Measurements from ENCODE around the gene KRIT1. TPM values are rescaled to one million over a fixed set of nuclear protein-coding genes. Genes with fewer than 3 reads are reported as not detected.

KRIT1 gene
- total and polyA plus RNA-seq, 2 experiments from 2014 or later = 29.5 to 29.7 TPM

DNA sequence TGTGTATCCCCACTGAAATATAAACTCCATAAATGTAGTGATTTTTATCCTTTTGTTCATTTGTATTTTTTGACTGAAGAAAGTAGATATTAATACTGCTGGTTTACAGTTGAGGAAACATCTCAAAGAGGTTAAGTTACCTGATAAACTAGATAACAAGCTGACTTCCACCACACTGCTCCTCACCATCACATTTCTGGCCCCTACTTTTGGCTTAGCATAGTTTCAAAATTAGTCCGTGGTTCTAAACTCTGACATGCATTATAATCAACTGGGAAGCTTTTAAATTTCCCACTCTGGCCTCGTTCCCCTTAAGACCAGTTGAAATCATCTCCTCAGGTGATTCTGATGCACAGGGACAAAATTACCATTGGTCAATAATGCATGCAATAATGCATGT, 43.6 kb upstream of the KRIT1 start:
- WGBS, 2 experiments (ENCODE audit: low coverage in 1 of 2, low lambda C conversion rate in 2 of 2, missing lambda C conversion rate in 2 of 2) = 67 to 70% methylated on average over 2 of the region's 2 CpGs
- Histone ChIP-seq H3F3A (ENCODE audit: insufficient read depth) (no peaks in the 10 kb centered on the region), H3K4me1 (ENCODE audit: insufficient read depth) (no peaks in the 10 kb centered on the region), H3K27me3 (replicated peaks; ENCODE audit: insufficient read depth) (no peaks in the 10 kb centered on the region), H3K27ac (no peak overlapping the region), H3K9ac (no peak overlapping the region), H3K9me3 (ENCODE audit: low read depth) (no peaks in the 10 kb centered on the region), H4K20me1 (ENCODE audit: insufficient read depth) (no peaks in the 10 kb centered on the region), H3K4me3 (no peak overlapping the region), H3K79me2 (ENCODE audit: insufficient read depth) (peaks cover 100% of the 10 kb centered on the region), H2AFZ (no peak overlapping the region), H3K36me3 (ENCODE audit: low read depth) (no peaks in the 10 kb centered on the region), H3K9me2 (ENCODE audit: insufficient read depth) (no peaks in the 10 kb centered on the region), H3K4me2 (ENCODE audit: unreplicated experiment) (no peak overlapping the region)
- in situ Hi-C loops (cut with MboI) = no loop called here
- no peak for TF ChIP-seq EZH2 (IDR thresholded peaks at IDR 0.05; ENCODE audit: insufficient read depth, poor library complexity, severe bottlenecking)
- TF ChIP-seq EZH2phosphoT487 (IDR thresholded peaks at IDR 0.05; ENCODE audit: insufficient read depth, low read depth) = no peak
- no peak for DNase-seq

DNA sequence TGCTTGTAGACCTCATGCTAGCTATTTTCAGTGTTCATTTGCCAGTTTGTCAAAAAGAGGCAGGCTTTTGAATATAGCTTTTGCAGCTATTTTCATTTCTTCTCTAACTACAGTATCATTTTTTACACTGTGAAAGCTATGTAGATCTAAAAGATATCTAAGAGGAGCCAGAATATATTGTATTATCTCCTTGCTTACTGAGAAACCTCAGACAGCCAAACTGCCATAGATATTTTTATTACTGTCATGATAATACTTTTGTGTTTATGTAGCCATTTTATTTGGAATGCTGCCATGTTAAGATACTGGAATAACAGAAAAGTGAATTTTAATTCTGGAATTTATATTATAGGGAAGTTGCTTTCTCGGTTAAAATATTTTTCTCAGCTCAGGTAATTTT, 37.2 kb upstream of the KRIT1 start:
- H3K4me1 ChIP-seq (ENCODE audit: insufficient read depth) = no peaks in the 10 kb centered on the region
- in situ Hi-C loops (cut with MboI) = no loop called here
- H3K27me3 ChIP-seq (replicated peaks; ENCODE audit: insufficient read depth) = no peaks in the 10 kb centered on the region
- no peaks in the 10 kb centered on the region for H3K36me3 ChIP-seq (ENCODE audit: low read depth)
- no peak overlapping the region for H2AFZ ChIP-seq
- no peak overlapping the region for H3K27ac ChIP-seq
- H3K9ac ChIP-seq = no peak overlapping the region
- no peak overlapping the region for H3K4me3 ChIP-seq
- DNase-seq = no peak
- 98 to 100% methylated on average over 1 of the region's 1 CpG for WGBS, 2 experiments (ENCODE audit: low coverage in 1 of 2, low lambda C conversion rate in 2 of 2, missing lambda C conversion rate in 2 of 2)
- no peaks in the 10 kb centered on the region for H3K9me3 ChIP-seq (ENCODE audit: low read depth)
- peaks cover 100% of the 10 kb centered on the region for H3K79me2 ChIP-seq (ENCODE audit: insufficient read depth)
- no peaks in the 10 kb centered on the region for H3K9me2 ChIP-seq (ENCODE audit: insufficient read depth)
- no peaks in the 10 kb centered on the region for H4K20me1 ChIP-seq (ENCODE audit: insufficient read depth)
- no peaks in the 10 kb centered on the region for H3F3A ChIP-seq (ENCODE audit: insufficient read depth)
- TF ChIP-seq EZH2phosphoT487 (IDR thresholded peaks at IDR 0.05; ENCODE audit: insufficient read depth, low read depth) = no peak
- no peak for TF ChIP-seq EZH2 (IDR thresholded peaks at IDR 0.05; ENCODE audit: insufficient read depth, poor library complexity, severe bottlenecking)
- no peak overlapping the region for H3K4me2 ChIP-seq (ENCODE audit: unreplicated experiment)

DNA sequence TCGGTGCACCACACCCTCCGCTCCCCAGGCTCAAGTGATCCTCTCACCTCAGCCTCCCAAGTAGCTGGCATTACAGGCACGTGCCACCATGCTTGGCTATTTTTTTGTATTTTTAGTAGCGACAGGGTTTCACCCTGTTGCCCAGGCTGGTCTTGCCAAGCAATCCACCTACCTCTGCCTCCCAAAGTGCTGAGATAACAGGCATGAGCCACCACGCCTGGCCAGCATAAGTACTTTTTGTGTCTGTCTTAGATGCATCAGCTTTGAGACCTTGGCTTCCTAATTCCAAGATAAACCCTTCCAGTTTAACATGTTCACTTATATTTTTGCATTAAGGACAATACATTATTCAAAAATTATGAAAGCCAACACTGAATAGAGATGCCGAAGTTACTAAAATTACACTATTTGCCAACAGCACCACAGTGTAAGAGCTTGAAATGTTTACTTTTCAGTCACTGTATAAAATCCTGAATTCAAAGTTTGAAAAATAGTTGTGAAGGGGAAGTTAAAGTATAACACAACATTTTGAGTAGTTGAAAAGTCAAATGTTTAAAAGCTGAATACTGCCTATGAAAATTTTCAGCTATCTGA, 36.6 kb upstream of the KRIT1 start:
- WGBS, 2 experiments (ENCODE audit: low coverage in 1 of 2, low lambda C conversion rate in 2 of 2, missing lambda C conversion rate in 2 of 2) = 97 to 98% methylated on average over 6 of the region's 6 CpGs
- no peaks in the 10 kb centered on the region for H3K9me3 ChIP-seq (ENCODE audit: low read depth)
- no peaks in the 10 kb centered on the region for H4K20me1 ChIP-seq (ENCODE audit: insufficient read depth)
- H3K27me3 ChIP-seq (replicated peaks; ENCODE audit: insufficient read depth) = no peaks in the 10 kb centered on the region
- no peaks in the 10 kb centered on the region for H3F3A ChIP-seq (ENCODE audit: insufficient read depth)
- in situ Hi-C loops (cut with MboI) = no loop called here
- DNase-seq = no peak
- H2AFZ ChIP-seq = no peak overlapping the region
- no peak overlapping the region for H3K4me3 ChIP-seq
- peaks cover 100% of the 10 kb centered on the region for H3K79me2 ChIP-seq (ENCODE audit: insufficient read depth)
- no peaks in the 10 kb centered on the region for H3K36me3 ChIP-seq (ENCODE audit: low read depth)
- TF ChIP-seq EZH2 (IDR thresholded peaks at IDR 0.05; ENCODE audit: insufficient read depth, poor library complexity, severe bottlenecking) (no peak), EZH2phosphoT487 (IDR thresholded peaks at IDR 0.05; ENCODE audit: insufficient read depth, low read depth) (no peak)
- H3K4me1 ChIP-seq (ENCODE audit: insufficient read depth) = no peaks in the 10 kb centered on the region
- no peak overlapping the region for H3K9ac ChIP-seq
- H3K9me2 ChIP-seq (ENCODE audit: insufficient read depth) = no peaks in the 10 kb centered on the region
- H3K27ac ChIP-seq = no peak overlapping the region
- H3K4me2 ChIP-seq (ENCODE audit: unreplicated experiment) = no peak overlapping the region

DNA sequence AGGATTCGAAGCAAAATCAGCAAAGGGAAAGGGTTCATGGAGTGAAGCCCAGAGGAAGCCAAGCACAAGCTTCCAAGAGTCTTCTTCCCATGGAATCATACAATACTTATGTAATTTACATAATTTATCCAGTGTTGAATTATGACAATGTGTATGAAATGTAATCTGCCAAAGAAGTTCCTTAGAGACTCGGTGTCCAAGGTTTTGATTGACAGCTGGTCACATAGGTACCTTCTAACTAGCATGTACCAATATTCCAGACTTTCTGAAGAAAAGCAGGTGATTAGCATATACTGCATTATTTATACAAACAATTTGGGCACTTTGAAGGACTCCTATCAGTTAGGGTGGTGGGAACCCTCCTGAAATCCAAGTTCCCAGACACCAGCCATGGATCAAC, 35.3 kb upstream of the KRIT1 start:
- Histone ChIP-seq H3K79me2 (ENCODE audit: insufficient read depth) (peaks cover 100% of the 10 kb centered on the region), H3F3A (ENCODE audit: insufficient read depth) (no peaks in the 10 kb centered on the region), H3K27ac (no peak overlapping the region), H3K4me3 (no peak overlapping the region), H2AFZ (no peak overlapping the region), H3K4me2 (ENCODE audit: unreplicated experiment) (no peak overlapping the region), H3K36me3 (ENCODE audit: low read depth) (no peaks in the 10 kb centered on the region), H3K27me3 (replicated peaks; ENCODE audit: insufficient read depth) (no peaks in the 10 kb centered on the region), H3K9me3 (ENCODE audit: low read depth) (no peaks in the 10 kb centered on the region), H3K9me2 (ENCODE audit: insufficient read depth) (no peaks in the 10 kb centered on the region), H4K20me1 (ENCODE audit: insufficient read depth) (no peaks in the 10 kb centered on the region), H3K9ac (no peak overlapping the region), H3K4me1 (ENCODE audit: insufficient read depth) (no peaks in the 10 kb centered on the region)
- TF ChIP-seq EZH2phosphoT487 (IDR thresholded peaks at IDR 0.05; ENCODE audit: insufficient read depth, low read depth) (no peak), EZH2 (IDR thresholded peaks at IDR 0.05; ENCODE audit: insufficient read depth, poor library complexity, severe bottlenecking) (no peak)
- in situ Hi-C loops (cut with MboI) = no loop called here
- no peak for DNase-seq
- 100% methylated on average over 2 of the region's 2 CpGs for WGBS, 2 experiments (ENCODE audit: low coverage in 1 of 2, low lambda C conversion rate in 2 of 2, missing lambda C conversion rate in 2 of 2)
